Measurements from ENCODE around the gene MIB2. TPM values are rescaled to one million over a fixed set of nuclear protein-coding genes. Genes with fewer than 3 reads are reported as not detected.

The MIB2 gene
- total RNA-seq, 3 donors from 2014 or later (not counting 1 experiment from before 2014, with no cell fraction given), result 44.9 to 54.1 (median 46.0) TPM

DNA sequence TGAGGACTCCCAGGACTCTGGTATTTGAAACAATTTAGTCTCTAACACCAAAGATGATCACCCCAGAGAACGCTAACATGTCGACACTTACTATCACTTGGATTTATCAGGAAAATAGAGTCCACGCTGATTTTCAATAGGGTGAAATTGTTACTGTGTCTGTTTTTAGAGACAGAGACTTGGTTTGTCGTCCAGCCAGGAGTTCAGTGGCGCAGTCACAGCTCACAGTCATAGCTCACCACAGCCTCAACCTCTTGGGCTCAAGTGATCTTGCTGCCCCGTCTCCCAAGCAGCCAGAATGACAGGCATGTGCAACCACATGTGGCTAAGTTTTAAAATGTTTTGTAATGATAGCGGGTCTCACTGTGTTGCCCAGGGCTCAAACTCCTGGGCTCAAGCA is 46.0 kb upstream of the MIB2 start:
- Mint-ChIP-seq H3K27ac (peak overlapping the region in 1 of 2 donors; percentile 50), H3K4me1 (peaks cover 40 to 42% of the 10 kb centered on the region in 2 donors), H3K27me3 (ENCODE audit: low read depth in 2 of 2) (no peaks in the 10 kb centered on the region), H3K9me3 (no peaks in the 10 kb centered on the region), H3K36me3 (no peaks in the 10 kb centered on the region), H3K4me3 (no peak overlapping the region)
- H3K4me3 ChIP-seq (ENCODE audit: low read length), result no peak overlapping the region
- H3K9me3 ChIP-seq (ENCODE audit: control insufficient read depth, insufficient read depth, low read length), result no peaks in the 10 kb centered on the region
- WGBS (ENCODE audit: insufficient coverage), result 88% methylated on average over 6 of the region's 7 CpGs
- intact Hi-C loops (cut with micrococcal nuclease), result no loop called here
- no peak for ATAC-seq
- H3K4me1 ChIP-seq (ENCODE audit: control insufficient read depth, insufficient read depth, low read length), result peaks cover 48% of the 10 kb centered on the region
- no peak for DNase-seq
- TF ChIP-seq, protein P1, sequence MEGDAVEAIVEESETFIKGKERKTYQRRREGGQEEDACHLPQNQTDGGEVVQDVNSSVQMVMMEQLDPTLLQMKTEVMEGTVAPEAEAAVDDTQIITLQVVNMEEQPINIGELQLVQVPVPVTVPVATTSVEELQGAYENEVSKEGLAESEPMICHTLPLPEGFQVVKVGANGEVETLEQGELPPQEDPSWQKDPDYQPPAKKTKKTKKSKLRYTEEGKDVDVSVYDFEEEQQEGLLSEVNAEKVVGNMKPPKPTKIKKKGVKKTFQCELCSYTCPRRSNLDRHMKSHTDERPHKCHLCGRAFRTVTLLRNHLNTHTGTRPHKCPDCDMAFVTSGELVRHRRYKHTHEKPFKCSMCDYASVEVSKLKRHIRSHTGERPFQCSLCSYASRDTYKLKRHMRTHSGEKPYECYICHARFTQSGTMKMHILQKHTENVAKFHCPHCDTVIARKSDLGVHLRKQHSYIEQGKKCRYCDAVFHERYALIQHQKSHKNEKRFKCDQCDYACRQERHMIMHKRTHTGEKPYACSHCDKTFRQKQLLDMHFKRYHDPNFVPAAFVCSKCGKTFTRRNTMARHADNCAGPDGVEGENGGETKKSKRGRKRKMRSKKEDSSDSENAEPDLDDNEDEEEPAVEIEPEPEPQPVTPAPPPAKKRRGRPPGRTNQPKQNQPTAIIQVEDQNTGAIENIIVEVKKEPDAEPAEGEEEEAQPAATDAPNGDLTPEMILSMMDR (IDR thresholded peaks at IDR 0.05), result no peak
- H3K27me3 ChIP-seq (ENCODE audit: control insufficient read depth, insufficient read depth, low read length), result no peaks in the 10 kb centered on the region
- H3K36me3 ChIP-seq (ENCODE audit: control insufficient read depth, insufficient read depth, low read length), result peaks cover 17% of the 10 kb centered on the region
- H3K27ac ChIP-seq (ENCODE audit: low read length), result no peak overlapping the region

DNA sequence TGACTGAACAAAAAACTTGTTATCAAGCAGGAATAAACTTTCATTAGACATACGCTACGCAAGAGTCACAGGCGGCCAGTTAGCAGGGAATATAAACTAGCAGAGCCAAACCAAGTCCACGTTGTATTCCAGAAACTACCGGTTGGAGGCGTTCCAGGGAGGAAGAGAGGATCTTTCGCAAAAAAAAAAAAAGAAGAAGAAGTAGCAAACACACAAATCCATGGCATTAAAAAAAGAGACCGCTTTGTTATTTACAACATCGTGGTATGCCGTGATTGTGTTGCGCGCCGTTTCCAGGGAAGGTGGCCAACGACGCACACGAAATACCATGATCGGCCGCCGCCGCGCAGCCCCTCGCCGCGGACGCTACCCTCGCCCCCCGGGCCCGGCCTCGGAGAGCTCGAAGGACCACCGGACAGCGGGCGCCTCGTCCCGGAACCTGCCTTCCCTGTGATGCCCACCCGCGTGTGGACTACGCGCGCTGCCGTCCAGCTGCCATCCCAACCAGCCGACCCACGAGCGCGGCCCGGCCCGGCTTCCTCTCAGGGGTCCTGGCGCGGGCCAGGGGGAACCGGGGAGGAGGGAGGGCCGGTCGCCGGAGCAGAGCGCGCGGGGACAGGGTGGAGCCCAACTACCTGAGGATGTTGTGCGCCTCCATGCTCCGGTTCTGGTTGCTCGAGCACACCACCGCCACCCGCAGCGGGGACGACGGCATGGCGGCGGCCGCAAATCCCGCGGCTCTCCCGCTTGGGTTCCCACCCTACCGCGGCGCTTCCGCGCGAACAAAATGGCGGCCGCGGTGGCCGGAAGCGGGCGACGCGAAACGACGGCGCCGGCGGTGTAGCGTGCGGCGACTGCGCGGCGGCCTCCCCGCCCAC is 41.2 kb upstream of the MIB2 start:
- H3K9me3 Mint-ChIP-seq, result no peaks in the 10 kb centered on the region

DNA sequence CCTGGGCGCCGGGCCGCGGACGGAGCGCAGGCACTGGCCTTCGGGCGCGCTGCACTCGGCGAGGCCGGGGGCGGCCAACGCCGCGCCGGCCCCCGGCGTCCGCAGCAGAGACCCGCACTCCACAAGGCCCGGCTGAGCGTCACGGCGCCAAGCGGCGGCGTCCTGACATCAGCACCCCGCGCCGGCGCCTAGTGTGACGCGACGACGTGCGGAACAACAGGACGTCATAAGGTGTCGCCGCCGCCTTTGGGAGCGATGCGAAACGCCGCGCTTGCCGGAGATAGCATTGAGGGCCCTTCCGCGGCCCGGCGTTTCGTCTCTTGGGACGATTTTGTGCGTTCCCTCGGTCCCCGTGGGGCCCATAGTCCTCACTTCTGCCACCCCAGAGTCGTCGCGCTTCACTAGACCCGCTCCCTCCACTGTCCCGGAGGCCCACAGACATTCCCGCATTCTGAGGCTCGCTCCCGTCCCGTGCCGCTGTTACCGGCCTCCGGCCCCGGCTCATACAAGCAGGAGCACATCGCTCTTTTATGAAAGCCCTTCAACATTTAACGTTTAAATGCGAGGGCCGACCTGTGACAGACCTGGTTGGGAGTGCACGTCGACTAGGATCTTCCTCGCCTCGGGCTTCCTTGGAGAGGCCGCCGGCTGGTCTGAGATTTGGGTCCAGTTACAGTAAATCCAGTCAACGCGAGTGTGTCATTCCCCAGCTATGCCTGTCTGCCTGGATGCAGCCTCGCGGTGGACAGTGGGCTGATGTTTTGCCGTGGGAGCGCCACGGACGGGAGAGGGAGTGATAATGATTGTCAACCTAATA is 40.4 kb upstream of the MIB2 start, which contains the start of gene SSU72:
Gene SSU72, minus strand, starts transcription at position 143 of the 817 bp plus-strand sequence. CDS start 306 bp downstream, outside the sequence.
- H3K4me3 Mint-ChIP-seq, result peak within 1 kb of the TSS; percentile 99
- TF ChIP-seq, protein P1 (IDR thresholded peaks at IDR 0.05), result no peak

More for the DNA sequence above, 41.2 kb upstream of the MIB2 start:
- ATAC-seq (peak; percentile 77 to 87 (median 84)), DNase-seq (peak in 1 of 2 donors; percentile 90)
- WGBS (ENCODE audit: insufficient coverage), result under 1% methylated on average over 96 of the region's 96 CpGs
- peaks cover 29 to 30% of the 10 kb centered on the region in 2 donors for H3K4me1 Mint-ChIP-seq
- TF ChIP-seq, protein P1 (IDR thresholded peaks at IDR 0.05), result no peak
- Histone ChIP-seq H3K4me1 (ENCODE audit: control insufficient read depth, insufficient read depth, low read length) (peaks cover 45% of the 10 kb centered on the region), H3K4me3 (ENCODE audit: low read length) (peak overlapping the region; percentile 84), H3K36me3 (ENCODE audit: control insufficient read depth, insufficient read depth, low read length) (peaks cover 11% of the 10 kb centered on the region), H3K9me3 (ENCODE audit: control insufficient read depth, insufficient read depth, low read length) (no peaks in the 10 kb centered on the region), H3K27ac (ENCODE audit: low read length) (peak overlapping the region; percentile 95), H3K27me3 (ENCODE audit: control insufficient read depth, insufficient read depth, low read length) (no peaks in the 10 kb centered on the region)
- H3K27ac Mint-ChIP-seq, result peak overlapping the region; percentile 99
- peak overlapping the region; percentile 99 for H3K4me3 Mint-ChIP-seq
- intact Hi-C loops (cut with micrococcal nuclease), result loop anchor here (2.0 to 10.0 kb wide), 2 partner anchors 41 to 101 kb away; partner anchors contain the start of gene MIB2
- H3K27me3 Mint-ChIP-seq (ENCODE audit: low read depth in 2 of 2), result peaks cover 0 to 4% of the 10 kb centered on the region in 2 donors
- H3K36me3 Mint-ChIP-seq, result no peaks in the 10 kb centered on the region

More for the DNA sequence above, 40.4 kb upstream of the MIB2 start, which contains the start of gene SSU72:
- no peaks in the 10 kb centered on the region for H3K9me3 Mint-ChIP-seq
- DNase-seq, result peak; percentile 97
- no peaks in the 10 kb centered on the region for H3K36me3 Mint-ChIP-seq
- peak; percentile 82 to 91 (median 85) for ATAC-seq
- H3K4me3 ChIP-seq (ENCODE audit: low read length), result peak within 1 kb of the TSS; percentile 84
- peaks cover 0 to 4% of the 10 kb centered on the region in 2 donors for H3K27me3 Mint-ChIP-seq (ENCODE audit: low read depth in 2 of 2)
- peak within 1 kb of the TSS; percentile 99 for H3K27ac Mint-ChIP-seq
- intact Hi-C loops (cut with micrococcal nuclease), result loop anchor here (2.0 to 10.0 kb wide), 2 partner anchors 40 to 100 kb away; partner anchors contain the start of gene MIB2
- H3K4me1 Mint-ChIP-seq, result peaks cover 25 to 27% of the 10 kb centered on the region in 2 donors
- H3K27me3 ChIP-seq (ENCODE audit: control insufficient read depth, insufficient read depth, low read length), result no peaks in the 10 kb centered on the region
- peaks cover 3% of the 10 kb centered on the region for H3K36me3 ChIP-seq (ENCODE audit: control insufficient read depth, insufficient read depth, low read length)
- no peaks in the 10 kb centered on the region for H3K9me3 ChIP-seq (ENCODE audit: control insufficient read depth, insufficient read depth, low read length)
- peaks cover 38% of the 10 kb centered on the region for H3K4me1 ChIP-seq (ENCODE audit: control insufficient read depth, insufficient read depth, low read length)
- WGBS (ENCODE audit: insufficient coverage), result under 1% methylated on average over 87 of the region's 87 CpGs
- H3K27ac ChIP-seq (ENCODE audit: low read length), result peak within 1 kb of the TSS; percentile 95

Data from natural killer cell (primary cell).